Measurements from ENCODE around the gene FIBCD1.

FIBCD1 gene

GRCh38 chr9:130893341-130894101 is 45.5 kb downstream of the FIBCD1 start:
- DNase-seq = no peak

GRCh38 chr9:130892477-130893304 is 46.4 kb downstream of the FIBCD1 start:
- no peak for DNase-seq

GRCh38 chr9:130891688-130892476 is 47.2 kb downstream of the FIBCD1 start:
- no peak for DNase-seq

GRCh38 chr9:130890870-130891687 is 48.0 kb downstream of the FIBCD1 start:
- no peak for DNase-seq

- no peak for DNase-seq
Measured at GRCh38 chr9:130890124-130890523, 48.9 kb downstream of the FIBCD1 start.

GRCh38 chr9:130888146-130888885 is 50.7 kb downstream of the FIBCD1 start:
- DNase-seq = no peak

- DNase-seq = no peak
Measured at GRCh38 chr9:130887494-130888144, 51.4 kb downstream of the FIBCD1 start.

GRCh38 chr9:130886981-130887380 is 52.1 kb downstream of the FIBCD1 start:
- no peak for DNase-seq

- no peak for DNase-seq
Measured at GRCh38 chr9:130885484-130886375, 53.3 kb downstream of the FIBCD1 start.

- no peak for DNase-seq
Measured at GRCh38 chr9:130884542-130885483, 54.2 kb downstream of the FIBCD1 start.

GRCh38 chr9:130884111-130884531 is 54.9 kb downstream of the FIBCD1 start:
- DNase-seq = no peak

GRCh38 chr9:130883479-130883878 is 55.6 kb downstream of the FIBCD1 start:
- DNase-seq = no peak

- DNase-seq = no peak
Measured at GRCh38 chr9:130882696-130883225, 56.3 kb downstream of the FIBCD1 start.

GRCh38 chr9:130881516-130881915 is 57.5 kb downstream of the FIBCD1 start:
- no peak for DNase-seq

GRCh38 chr9:130880599-130881220 is 58.3 kb downstream of the FIBCD1 start:
- no peak for DNase-seq

GRCh38 chr9:130879863-130880411 is 59.1 kb downstream of the FIBCD1 start:
- no peak for DNase-seq

GRCh38 chr9:130878295-130878694 is 60.8 kb downstream of the FIBCD1 start:
- DNase-seq = no peak

- DNase-seq = no peak
Measured at GRCh38 chr9:130877300-130877699, 61.7 kb downstream of the FIBCD1 start.

Data from NCI-H2081 (cell line).